Measurements from ENCODE around the gene MRPS27. TPM values are rescaled to one million over a fixed set of nuclear protein-coding genes. Genes with fewer than 3 reads are reported as not detected.
A peak's percentile ranks its signal among the peaks of the same experiment; 100 is the strongest.

MRPS27 gene
- polyA plus RNA-seq, 2 of the 4 experiments (the other 2 are of a cell fraction), result 81.0 to 141 TPM

DNA sequence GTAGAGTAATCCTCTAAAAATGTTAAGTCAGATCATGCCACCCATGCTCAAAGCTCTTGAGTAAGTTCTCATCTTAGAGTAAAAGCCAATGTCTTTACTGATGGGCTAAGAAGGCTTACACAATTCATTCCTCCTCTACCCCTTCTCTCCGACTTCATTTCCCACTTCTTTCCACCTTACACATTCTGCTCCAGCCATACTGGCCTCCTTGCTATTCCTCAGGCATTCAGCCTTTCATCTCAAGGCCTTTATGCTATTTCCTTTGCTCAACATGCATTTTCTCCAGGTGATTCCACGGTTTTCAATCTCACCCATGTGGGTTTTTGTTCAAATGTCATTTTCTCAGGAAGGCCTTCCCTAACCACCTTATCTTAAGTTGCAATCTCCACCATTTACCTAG is 107.9 kb downstream of the MRPS27 start:
- no peak overlapping the region for H3K4me3 ChIP-seq
- no peak for FAIRE-seq
- TF ChIP-seq, protein P1, sequence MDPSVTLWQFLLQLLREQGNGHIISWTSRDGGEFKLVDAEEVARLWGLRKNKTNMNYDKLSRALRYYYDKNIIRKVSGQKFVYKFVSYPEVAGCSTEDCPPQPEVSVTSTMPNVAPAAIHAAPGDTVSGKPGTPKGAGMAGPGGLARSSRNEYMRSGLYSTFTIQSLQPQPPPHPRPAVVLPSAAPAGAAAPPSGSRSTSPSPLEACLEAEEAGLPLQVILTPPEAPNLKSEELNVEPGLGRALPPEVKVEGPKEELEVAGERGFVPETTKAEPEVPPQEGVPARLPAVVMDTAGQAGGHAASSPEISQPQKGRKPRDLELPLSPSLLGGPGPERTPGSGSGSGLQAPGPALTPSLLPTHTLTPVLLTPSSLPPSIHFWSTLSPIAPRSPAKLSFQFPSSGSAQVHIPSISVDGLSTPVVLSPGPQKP (IDR thresholded peaks at IDR 0.05; ENCODE audit: low read depth, low read length), result no peak
- no peak for TF ChIP-seq RNF2 (IDR thresholded peaks at IDR 0.05; ENCODE audit: borderline replicate concordance, low read depth)
- TF ChIP-seq, protein P2, sequence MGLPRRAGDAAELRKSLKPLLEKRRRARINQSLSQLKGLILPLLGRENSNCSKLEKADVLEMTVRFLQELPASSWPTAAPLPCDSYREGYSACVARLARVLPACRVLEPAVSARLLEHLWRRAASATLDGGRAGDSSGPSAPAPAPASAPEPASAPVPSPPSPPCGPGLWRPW (IDR thresholded peaks at IDR 0.05), result no peak
- TF ChIP-seq KDM5A (IDR thresholded peaks at IDR 0.05), result no peak
- TF ChIP-seq BHLHE40 (IDR thresholded peaks at IDR 0.05; ENCODE audit: low read depth, low read length), result no peak
- TF ChIP-seq HDAC2 (IDR thresholded peaks at IDR 0.05), result no peak
- TF ChIP-seq HOXA7 (CRISPR knock-in tag; IDR thresholded peaks at IDR 0.05), result no peak
- TF ChIP-seq, protein P3, sequence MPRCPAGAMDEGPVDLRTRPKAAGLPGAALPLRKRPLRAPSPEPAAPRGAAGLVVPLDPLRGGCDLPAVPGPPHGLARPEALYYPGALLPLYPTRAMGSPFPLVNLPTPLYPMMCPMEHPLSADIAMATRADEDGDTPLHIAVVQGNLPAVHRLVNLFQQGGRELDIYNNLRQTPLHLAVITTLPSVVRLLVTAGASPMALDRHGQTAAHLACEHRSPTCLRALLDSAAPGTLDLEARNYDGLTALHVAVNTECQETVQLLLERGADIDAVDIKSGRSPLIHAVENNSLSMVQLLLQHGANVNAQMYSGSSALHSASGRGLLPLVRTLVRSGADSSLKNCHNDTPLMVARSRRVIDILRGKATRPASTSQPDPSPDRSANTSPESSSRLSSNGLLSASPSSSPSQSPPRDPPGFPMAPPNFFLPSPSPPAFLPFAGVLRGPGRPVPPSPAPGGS (IDR thresholded peaks at IDR 0.05), result no peak
- no peak for TF ChIP-seq RAD21 (conservative IDR thresholded peaks at IDR 0.05 in 1 of 2, IDR thresholded peaks at IDR 0.05 in 1 of 2)
- TF ChIP-seq MAZ (IDR thresholded peaks at IDR 0.05; ENCODE audit: borderline replicate concordance, low read depth, low read length), result no peak
- H3K9me3 ChIP-seq, result no peaks in the 10 kb centered on the region
- 89% methylated on average over 2 of the region's 2 CpGs for WGBS (ENCODE audit: missing lambda C conversion rate)
- ChIA-PET CTCF (interaction anchor here (1.6 kb wide), 1 partner anchor 96 kb away, joined by 3 read pairs; no protein-coding TSS in a partner anchor), POLR2A (no interaction called here)
- peak overlapping the region in 1 of 2 experiments; percentile 81; a peak in 2 of 6 replicates for H3K27ac ChIP-seq
- peaks cover 27% of the 10 kb centered on the region for H3K4me1 ChIP-seq
- DNase-seq (ENCODE audit: low read depth in 1 of 2, low spot score in 1 of 2), result no peak
- H3K4me2 ChIP-seq, result no peak overlapping the region
- no peak for ATAC-seq

DNA sequence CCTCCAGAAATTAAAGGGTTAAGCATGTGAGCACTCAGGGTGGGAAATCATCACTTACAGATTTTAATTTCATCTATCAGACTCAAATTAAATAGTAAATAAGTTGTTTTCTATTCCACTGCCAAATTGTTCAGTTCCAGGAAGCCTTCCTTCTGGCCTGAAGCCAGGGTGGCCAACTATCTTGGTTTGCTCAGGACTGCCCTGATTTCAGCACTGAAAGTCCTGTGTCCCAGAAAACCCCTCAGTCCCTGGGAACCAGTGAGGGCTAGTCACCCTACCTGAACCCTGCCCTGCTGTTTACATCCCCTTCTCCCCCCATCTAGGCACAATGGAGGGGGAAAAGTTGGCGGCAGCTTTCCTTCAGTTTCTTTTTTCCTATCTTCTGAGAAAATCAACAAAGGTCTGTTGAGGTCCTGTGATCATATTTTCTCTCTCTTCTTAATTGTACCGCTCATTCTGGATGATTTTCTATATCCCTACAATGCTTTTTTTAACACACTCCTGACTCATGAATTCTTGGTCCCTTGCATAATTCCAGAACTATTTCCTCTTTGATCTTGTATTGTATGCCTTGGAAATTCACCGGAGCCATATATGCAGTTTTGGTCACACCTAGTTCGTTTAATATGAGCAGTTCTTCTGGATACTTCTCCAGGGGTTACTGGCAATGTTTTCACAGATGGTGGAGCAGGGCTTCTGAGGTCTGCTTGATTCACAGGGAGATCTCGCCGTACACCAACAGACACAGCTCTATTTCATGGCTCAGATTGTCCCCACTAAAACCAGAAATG is 109.0 kb downstream of the MRPS27 start:
- Histone ChIP-seq H3K9me3 (no peaks in the 10 kb centered on the region), H3K4me3 (no peak overlapping the region), H3K27ac (peak overlapping the region; percentile 45 to 81; a peak in 5 of 6 replicates), H3K4me1 (peaks cover 27% of the 10 kb centered on the region), H3K4me2 (peak overlapping the region; percentile 29)
- FAIRE-seq (no peak), ATAC-seq (peak; percentile 51), DNase-seq (ENCODE audit: low read depth in 1 of 2, low spot score in 1 of 2) (peak; percentile 19 to 39)
- 0 out of 4 replicates have a peak, but pooled peaks of 1 of the 2 experiments have one; percentile 13 for TF ChIP-seq CEBPB (IDR thresholded peaks at IDR 0.05)
- TF ChIP-seq KDM5A (IDR thresholded peaks at IDR 0.05), result no peak
- TF ChIP-seq MAFK (IDR thresholded peaks at IDR 0.05; ENCODE audit: partially characterized antibody), result peak; percentile 9
- WGBS (ENCODE audit: missing lambda C conversion rate), result 63% methylated on average over 6 of the region's 6 CpGs
- ChIA-PET POLR2A (no interaction called here), CTCF (interaction anchor here (0.6 to 1.6 kb wide), 3 partner anchors 9 to 97 kb away, joined by 3 to 4 read pairs (median 3); no protein-coding TSS in a partner anchor)

DNA sequence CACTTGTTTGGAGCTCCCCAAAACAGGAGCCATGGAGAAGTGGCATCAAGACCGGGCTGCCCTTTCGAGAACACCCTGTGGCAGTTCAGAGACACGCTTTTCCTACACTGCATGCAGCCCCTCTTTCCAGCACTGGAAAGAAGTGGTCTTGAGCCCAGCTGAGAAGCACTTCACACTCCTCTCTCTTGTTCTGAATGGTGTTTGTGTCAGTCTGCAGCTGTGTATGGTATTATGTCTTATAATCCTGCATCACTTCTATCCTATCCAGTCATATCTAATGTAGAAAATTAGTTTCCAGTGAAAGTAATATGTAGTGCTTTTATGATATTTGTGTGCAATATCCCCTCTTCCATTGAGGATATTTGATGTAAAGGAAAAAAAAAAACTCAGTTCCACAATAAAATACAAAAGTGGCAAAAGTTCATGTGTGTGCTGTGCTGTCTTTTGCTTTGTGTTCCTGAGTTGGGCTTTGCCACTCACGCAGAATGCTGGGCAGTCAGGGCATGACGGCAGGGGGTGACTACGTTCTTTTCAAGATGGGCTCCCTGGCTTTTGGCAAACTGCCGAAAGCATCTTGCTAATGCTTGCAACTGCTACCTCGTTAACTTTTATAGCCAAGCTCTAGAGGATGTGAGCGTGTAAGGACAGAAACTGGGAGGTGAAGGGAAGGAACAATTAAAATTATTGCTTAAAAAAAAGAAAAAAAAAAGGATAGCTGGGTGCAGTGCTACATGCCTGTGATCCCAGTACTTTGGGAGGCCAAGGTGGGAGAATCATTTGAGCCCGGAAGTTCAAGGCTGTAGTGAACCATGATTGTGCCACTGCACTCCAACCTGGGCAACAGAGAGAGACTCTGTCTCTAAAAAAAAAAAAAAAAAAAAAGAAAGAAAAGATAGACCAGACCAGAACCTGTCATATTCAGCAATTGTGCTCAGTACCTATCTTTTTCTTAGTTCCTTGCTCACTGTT is 110.6 kb downstream of the MRPS27 start:
- Histone ChIP-seq H3K4me2 (no peak overlapping the region), H3K9me3 (no peaks in the 10 kb centered on the region), H3K4me3 (no peak overlapping the region), H3K27ac (no peak overlapping the region; a peak in 1 of 6 replicates), H3K4me1 (peaks cover 39% of the 10 kb centered on the region)
- ChIA-PET POLR2A (interaction anchor here (0.6 kb wide), 1 partner anchor 7 kb away, joined by 3 read pairs; no protein-coding TSS in a partner anchor), CTCF (interaction anchor here (1.0 to 1.7 kb wide), 2 partner anchors 8 to 12 kb away, joined by 3 to 5 read pairs; no protein-coding TSS in a partner anchor)
- FAIRE-seq (no peak), ATAC-seq (no peak), DNase-seq (ENCODE audit: low read depth in 1 of 2, low spot score in 1 of 2) (no peak)
- 92% methylated on average over 10 of the region's 10 CpGs for WGBS (ENCODE audit: missing lambda C conversion rate)
- TF ChIP-seq, protein P3 (IDR thresholded peaks at IDR 0.05), result no peak
